Upper lobe of right lung (tissue), 1 donor: ENCODE measurements around the gene MOV10. TPM values are rescaled to one million over a fixed set of nuclear protein-coding genes. Genes with fewer than 3 reads are reported as not detected.

Source experiments
- ATAC-seq: fragments of 200-7000 bp; cut with Tn5 transposase; one replicate; pipeline ENCODE4 v1.9.1; 2020; ENCODE audit warnings: mild to moderate bottlenecking, moderate library complexity
- DNase-seq: peaks from one replicate; pipeline ENCODE4 v3.0.0-alpha.2; 2020
- H3K27ac ChIP-seq: fragments of 200-600 bp; one replicate; pipeline ENCODE4 v1.8.0; 2022
- H3K27me3 ChIP-seq: fragments of 200-600 bp; one replicate; pipeline ENCODE4 v1.8.0; 2022; ENCODE audit warnings: mild to moderate bottlenecking
- H3K36me3 ChIP-seq: fragments of 200-600 bp; one replicate; pipeline ENCODE4 v1.8.0; 2022
- H3K4me1 ChIP-seq: fragments of 200-600 bp; one replicate; pipeline ENCODE4 v1.8.0; 2022
- H3K4me3 ChIP-seq: fragments of 200-600 bp; one replicate; pipeline ENCODE4 v1.8.0; 2022; ENCODE audit warnings: mild to moderate bottlenecking
- H3K9me3 ChIP-seq: fragments of 200-600 bp; one replicate; pipeline ENCODE4 v1.8.0; 2022
- intact Hi-C: fragments of 100-400 bp; cut with DNase I; formaldehyde crosslinking; loops from one replicate; pipeline ENCODE4 v1.11.0; 2022
- total RNA-seq: library from RNA; stranded (reverse); fragmentation: NEBNext Ultra II Directional; extraction: Animal tissue kit (Norgen Biotek cat#: 25700); gene quantifications from one replicate; pipeline ENCODE4 v1.2.1, GENCODE V29; 2021
- TF ChIP-seq, protein P1 (sequence below): fragments of 200-600 bp; IDR thresholded peaks from one replicate; pipeline ENCODE4 v1.8.0; 2022; ENCODE audit warnings: antibody characterized with exemption
- donor health status: DM: no; HTN: yes; CAD: no; lungs with severe emphysema.

MOV10 gene
- total RNA-seq, 1 donor from 2014 or later: 62.8 TPM

- Histone ChIP-seq H3K36me3 (peaks cover 19% of the 10 kb centered on the region), H3K4me3 (no peak overlapping the region), H3K27me3 (no peaks in the 10 kb centered on the region), H3K9me3 (no peaks in the 10 kb centered on the region), H3K27ac (no peak overlapping the region), H3K4me1 (no peaks in the 10 kb centered on the region)
- no peak for DNase-seq
- TF ChIP-seq, protein P1, sequence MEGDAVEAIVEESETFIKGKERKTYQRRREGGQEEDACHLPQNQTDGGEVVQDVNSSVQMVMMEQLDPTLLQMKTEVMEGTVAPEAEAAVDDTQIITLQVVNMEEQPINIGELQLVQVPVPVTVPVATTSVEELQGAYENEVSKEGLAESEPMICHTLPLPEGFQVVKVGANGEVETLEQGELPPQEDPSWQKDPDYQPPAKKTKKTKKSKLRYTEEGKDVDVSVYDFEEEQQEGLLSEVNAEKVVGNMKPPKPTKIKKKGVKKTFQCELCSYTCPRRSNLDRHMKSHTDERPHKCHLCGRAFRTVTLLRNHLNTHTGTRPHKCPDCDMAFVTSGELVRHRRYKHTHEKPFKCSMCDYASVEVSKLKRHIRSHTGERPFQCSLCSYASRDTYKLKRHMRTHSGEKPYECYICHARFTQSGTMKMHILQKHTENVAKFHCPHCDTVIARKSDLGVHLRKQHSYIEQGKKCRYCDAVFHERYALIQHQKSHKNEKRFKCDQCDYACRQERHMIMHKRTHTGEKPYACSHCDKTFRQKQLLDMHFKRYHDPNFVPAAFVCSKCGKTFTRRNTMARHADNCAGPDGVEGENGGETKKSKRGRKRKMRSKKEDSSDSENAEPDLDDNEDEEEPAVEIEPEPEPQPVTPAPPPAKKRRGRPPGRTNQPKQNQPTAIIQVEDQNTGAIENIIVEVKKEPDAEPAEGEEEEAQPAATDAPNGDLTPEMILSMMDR: no peak
- ATAC-seq: no peak
- intact Hi-C loops: no loop called here
These were observed 11.5 kb downstream of the MOV10 start for GRCh38 chr1:112685913-112686312.

GRCh38 chr1:112686417-112686816 is 12.0 kb downstream of the MOV10 start:
- no peaks in the 10 kb centered on the region for H3K27me3 ChIP-seq
- H3K4me3 ChIP-seq: no peak overlapping the region
- ATAC-seq: no peak
- no peak for DNase-seq
- TF ChIP-seq, protein P1: no peak
- no peaks in the 10 kb centered on the region for H3K9me3 ChIP-seq
- no peak overlapping the region for H3K27ac ChIP-seq
- intact Hi-C loops: no loop called here
- H3K4me1 ChIP-seq: no peaks in the 10 kb centered on the region
- H3K36me3 ChIP-seq: peaks cover 22% of the 10 kb centered on the region

- H3K4me1 ChIP-seq: no peaks in the 10 kb centered on the region
- DNase-seq: no peak
- H3K27me3 ChIP-seq: no peaks in the 10 kb centered on the region
- no peak for ATAC-seq
- H3K27ac ChIP-seq: no peak overlapping the region
- intact Hi-C loops: no loop called here
- TF ChIP-seq, protein P1: no peak
- H3K9me3 ChIP-seq: no peaks in the 10 kb centered on the region
- no peak overlapping the region for H3K4me3 ChIP-seq
- peaks cover 27% of the 10 kb centered on the region for H3K36me3 ChIP-seq
These were observed 12.4 kb downstream of the MOV10 start for GRCh38 chr1:112686835-112687234.

DNA sequence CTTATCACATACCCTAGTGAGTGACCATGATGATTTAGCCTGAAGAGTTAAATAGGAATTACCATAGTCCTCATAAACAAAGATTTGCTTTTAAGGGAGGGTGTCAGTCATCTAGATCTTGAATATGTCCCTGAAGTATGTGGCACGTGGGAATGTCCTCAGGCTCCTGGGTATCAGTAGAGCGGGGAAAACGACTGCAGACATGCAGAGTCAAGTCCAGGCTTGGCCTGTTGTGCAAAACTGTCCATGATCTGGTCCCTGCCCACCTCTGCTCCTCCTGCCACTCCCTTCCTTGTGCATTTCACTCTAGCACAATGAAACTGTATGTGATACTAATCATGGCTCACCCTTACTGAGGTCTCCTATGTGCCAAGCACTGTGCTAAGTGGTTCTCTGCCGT is 12.9 kb downstream of the MOV10 start:
- no peak for DNase-seq
- Histone ChIP-seq H3K4me3 (no peak overlapping the region), H3K27me3 (no peaks in the 10 kb centered on the region), H3K4me1 (no peaks in the 10 kb centered on the region), H3K9me3 (no peaks in the 10 kb centered on the region), H3K36me3 (peaks cover 32% of the 10 kb centered on the region), H3K27ac (no peak overlapping the region)
- intact Hi-C loops: no loop called here
- TF ChIP-seq, protein P1: no peak
- no peak for ATAC-seq

DNA sequence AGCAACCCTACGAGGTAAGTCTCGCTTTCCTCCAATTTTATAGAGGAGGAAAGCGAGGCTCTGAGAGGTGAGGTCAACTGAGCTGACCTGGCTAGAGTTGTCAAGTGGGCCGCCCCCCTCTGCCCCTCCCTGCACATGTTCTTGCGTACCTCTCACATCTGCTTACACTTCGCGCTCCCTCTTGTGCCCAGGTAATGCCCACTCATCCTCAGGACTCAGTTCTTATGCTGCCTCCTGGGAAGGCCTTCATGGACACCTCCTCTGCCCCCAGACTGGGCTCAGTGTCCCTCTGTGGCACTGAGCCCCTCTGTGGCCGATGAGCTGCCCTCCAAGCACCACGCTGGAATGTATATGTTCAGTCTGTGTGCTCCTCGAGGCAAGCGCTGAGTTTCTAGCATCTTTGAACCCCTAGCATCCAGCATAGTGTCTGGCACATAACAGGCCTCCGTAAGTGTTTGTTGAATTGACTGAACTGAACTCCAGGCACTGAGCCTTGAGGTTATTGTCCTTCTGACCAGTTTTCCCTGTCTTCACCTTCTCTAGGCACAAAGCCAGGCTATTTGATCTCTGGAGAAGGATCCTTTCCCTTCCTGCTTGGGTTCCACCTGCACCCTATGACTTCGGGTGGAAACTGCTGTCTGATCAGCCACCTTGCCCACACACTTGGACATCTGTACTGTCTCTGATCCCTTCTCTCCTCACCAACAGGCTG is 13.5 kb downstream of the MOV10 start:
- Histone ChIP-seq H3K36me3 (peaks cover 36% of the 10 kb centered on the region), H3K9me3 (no peaks in the 10 kb centered on the region), H3K27me3 (no peaks in the 10 kb centered on the region), H3K4me1 (no peaks in the 10 kb centered on the region), H3K27ac (no peak overlapping the region), H3K4me3 (no peak overlapping the region)
- intact Hi-C loops: no loop called here
- ATAC-seq (no peak), DNase-seq (no peak)
- TF ChIP-seq, protein P1: no peak
